Measurements from ENCODE around the gene TCP11L2.
A peak's percentile ranks its signal among the peaks of the same experiment; 100 is the strongest.

Gene TCP11L2

GRCh38 chr12:106303202-106303820 lies 778 bp downstream of the TCP11L2 start:
- H3K36me3 ChIP-seq (ENCODE audit: insufficient read depth), result no peaks in the 10 kb centered on the region
- no peak for TF ChIP-seq CTCF (conservative IDR thresholded peaks at IDR 0.05; ENCODE audit: low read depth, low read length)
- no peaks in the 10 kb centered on the region for H4K20me1 ChIP-seq (ENCODE audit: insufficient read depth)
- H3K27ac ChIP-seq, result peak overlapping the region; percentile 73; the same call in 1 of the 2 replicates
- H3K9ac ChIP-seq, result peak overlapping the region; percentile 93; the same call in 1 of the 2 replicates
- peak overlapping the region; percentile 83 for H2AFZ ChIP-seq (ENCODE audit: low read depth)
- peak overlapping the region; percentile 42; the same call in 1 of the 2 replicates for H3K4me2 ChIP-seq
- no peaks in the 10 kb centered on the region for H3K27me3 ChIP-seq (ENCODE audit: insufficient read depth, low read depth)
- H3K4me3 ChIP-seq (IDR thresholded peaks at IDR 0.05; ENCODE audit: insufficient read depth, low read depth, low read length), result no peak overlapping the region
- peaks cover 13% of the 10 kb centered on the region for H3K4me1 ChIP-seq (ENCODE audit: low read depth, poor library complexity, severe bottlenecking)
- no peaks in the 10 kb centered on the region for H3K79me2 ChIP-seq (ENCODE audit: insufficient read depth, low read depth)

- H3K27me3 ChIP-seq (ENCODE audit: insufficient read depth, low read depth), result no peaks in the 10 kb centered on the region
- H3K4me1 ChIP-seq (ENCODE audit: low read depth, poor library complexity, severe bottlenecking), result peaks cover 13% of the 10 kb centered on the region
- no peak overlapping the region for H2AFZ ChIP-seq (ENCODE audit: low read depth)
- H3K79me2 ChIP-seq (ENCODE audit: insufficient read depth, low read depth), result no peaks in the 10 kb centered on the region
- no peaks in the 10 kb centered on the region for H4K20me1 ChIP-seq (ENCODE audit: insufficient read depth)
- no peak overlapping the region for H3K27ac ChIP-seq
- no peak overlapping the region for H3K9ac ChIP-seq
- TF ChIP-seq CTCF (conservative IDR thresholded peaks at IDR 0.05; ENCODE audit: low read depth, low read length), result no peak
- H3K36me3 ChIP-seq (ENCODE audit: insufficient read depth), result no peaks in the 10 kb centered on the region
- H3K4me2 ChIP-seq, result no peak overlapping the region
- H3K4me3 ChIP-seq (IDR thresholded peaks at IDR 0.05; ENCODE audit: insufficient read depth, low read depth, low read length), result no peak overlapping the region
Observed at GRCh38 chr12:106304001-106304421, 1.5 kb downstream of the TCP11L2 start.

- H3K27ac ChIP-seq, result no peak overlapping the region
- H3K4me1 ChIP-seq (ENCODE audit: low read depth, poor library complexity, severe bottlenecking), result peaks cover 13% of the 10 kb centered on the region
- H3K9ac ChIP-seq, result no peak overlapping the region
- no peaks in the 10 kb centered on the region for H3K36me3 ChIP-seq (ENCODE audit: insufficient read depth)
- TF ChIP-seq CTCF (conservative IDR thresholded peaks at IDR 0.05; ENCODE audit: low read depth, low read length), result no peak
- no peaks in the 10 kb centered on the region for H3K79me2 ChIP-seq (ENCODE audit: insufficient read depth, low read depth)
- no peak overlapping the region for H3K4me2 ChIP-seq
- no peak overlapping the region for H2AFZ ChIP-seq (ENCODE audit: low read depth)
- no peak overlapping the region for H3K4me3 ChIP-seq (IDR thresholded peaks at IDR 0.05; ENCODE audit: insufficient read depth, low read depth, low read length)
- H3K27me3 ChIP-seq (ENCODE audit: insufficient read depth, low read depth), result no peaks in the 10 kb centered on the region
- H4K20me1 ChIP-seq (ENCODE audit: insufficient read depth), result no peaks in the 10 kb centered on the region
Observed at GRCh38 chr12:106304797-106305196, 2.3 kb downstream of the TCP11L2 start.

GRCh38 chr12:106305376-106305775 lies 2.8 kb downstream of the TCP11L2 start:
- H4K20me1 ChIP-seq (ENCODE audit: insufficient read depth), result no peaks in the 10 kb centered on the region
- H3K79me2 ChIP-seq (ENCODE audit: insufficient read depth, low read depth), result no peaks in the 10 kb centered on the region
- no peak overlapping the region for H3K9ac ChIP-seq
- no peaks in the 10 kb centered on the region for H3K36me3 ChIP-seq (ENCODE audit: insufficient read depth)
- no peaks in the 10 kb centered on the region for H3K27me3 ChIP-seq (ENCODE audit: insufficient read depth, low read depth)
- H3K4me1 ChIP-seq (ENCODE audit: low read depth, poor library complexity, severe bottlenecking), result peaks cover 13% of the 10 kb centered on the region
- no peak overlapping the region for H2AFZ ChIP-seq (ENCODE audit: low read depth)
- no peak for TF ChIP-seq CTCF (conservative IDR thresholded peaks at IDR 0.05; ENCODE audit: low read depth, low read length)
- no peak overlapping the region for H3K4me3 ChIP-seq (IDR thresholded peaks at IDR 0.05; ENCODE audit: insufficient read depth, low read depth, low read length)
- no peak overlapping the region for H3K27ac ChIP-seq
- no peak overlapping the region for H3K4me2 ChIP-seq
